Esophagus muscularis mucosa (tissue), 4 donors: ENCODE data around the gene PTPRCAP. TPM values are rescaled to one million over a fixed set of nuclear protein-coding genes. Genes with fewer than 3 reads are reported as not detected.

Experiments
- DNase-seq: peaks from one replicate; pipeline ENCODE4 v3.0.0-alpha.2; 2017; ENCODE audit errors: extremely low spot score
- H3K27ac ChIP-seq, 4 donors: fragments of 200-600 bp; sonication (generic); replicated peaks in 1 of 4; 1 replicate in 3 of 4; 2 replicates in 1 of 4; pipeline ENCODE4 v1.5.1; 2016 to 2019; ENCODE audit warnings: mild to moderate bottlenecking in 1 of 4
- H3K27me3 ChIP-seq, 4 donors: fragments of 200-600 bp; sonication (generic); one replicate each; pipeline versions ENCODE4 v1.5.1 to v1.6.0; 2016 to 2019
- H3K36me3 ChIP-seq, 4 donors: fragments of 200-600 bp; sonication (generic); one replicate each; pipeline ENCODE4 v1.5.1; 2016 to 2019
- H3K4me1 ChIP-seq, 4 donors: fragments of 200-600 bp; sonication (generic); one replicate each; pipeline ENCODE4 v1.5.1; 2016 to 2019
- H3K4me3 ChIP-seq, 4 donors: fragments of 200-600 bp; sonication (generic); 1 replicate in 2 of 4; 2 replicates in 2 of 4; pipeline ENCODE4 v1.5.1; 2016 to 2019; ENCODE audit warnings: mild to moderate bottlenecking in 4 of 4, moderate library complexity in 1 of 4
- H3K9me3 ChIP-seq, 4 donors: fragments of 200-600 bp; sonication (generic); 1 replicate in 3 of 4; 2 replicates in 1 of 4; pipeline ENCODE4 v1.5.1; 2016 to 2019
- EP300 ChIP-seq: sonication (generic); formaldehyde crosslinking; IDR thresholded peaks from one replicate; pipeline ENCODE4 v1.6.1; 2017; ENCODE audit warnings: antibody characterized with exemption
- POLR2A ChIP-seq: fragments of 450-650 bp; IDR thresholded peaks from one replicate; pipeline ENCODE4 v1.6.1; 2017; ENCODE audit warnings: antibody characterized with exemption, moderate library complexity, mild to moderate bottlenecking, low read depth
- POLR2AphosphoS5 ChIP-seq, 2 donors: sonication (generic); formaldehyde crosslinking; IDR thresholded peaks; one replicate each; pipeline ENCODE4 v1.6.1; 2017; ENCODE audit warnings: antibody characterized with exemption in 2 of 2
- WGBS: methylation state at CpG from one replicate; pipeline ENCODE4 v1.1.5; 2018; 5-methylcytosine and 5-hydroxymethylcytosine counted together
- intact Hi-C: fragments of 100-400 bp; cut with DNase I; formaldehyde crosslinking; loops from one replicate; pipeline ENCODE4 v1.15.1; 2023
- total RNA-seq, 4 donors: library from RNA; depleted of rRNA; stranded (reverse); fragments of >200 nt; gene quantifications; one replicate each; pipeline versions ENCODE4 v1.1.0 to v1.2.1, GENCODE V29; 2016
- TF ChIP-seq, protein P1 (sequence below), 3 experiments: fragments of 200-600 bp in 2 of 3; fragments of 450-650 bp in 1 of 3; sonication (generic) in 2 of 3; IDR thresholded peaks; one replicate each; pipeline ENCODE4 v1.5.1; 2017 to 2019; ENCODE audit warnings: antibody characterized with exemption in 3 of 3, mild to moderate bottlenecking in 2 of 3, moderate library complexity in 1 of 3

Gene PTPRCAP
- total RNA-seq, 4 donors from 2014 or later = 2.4 to 8.9 (median 3.6) TPM

DNA sequence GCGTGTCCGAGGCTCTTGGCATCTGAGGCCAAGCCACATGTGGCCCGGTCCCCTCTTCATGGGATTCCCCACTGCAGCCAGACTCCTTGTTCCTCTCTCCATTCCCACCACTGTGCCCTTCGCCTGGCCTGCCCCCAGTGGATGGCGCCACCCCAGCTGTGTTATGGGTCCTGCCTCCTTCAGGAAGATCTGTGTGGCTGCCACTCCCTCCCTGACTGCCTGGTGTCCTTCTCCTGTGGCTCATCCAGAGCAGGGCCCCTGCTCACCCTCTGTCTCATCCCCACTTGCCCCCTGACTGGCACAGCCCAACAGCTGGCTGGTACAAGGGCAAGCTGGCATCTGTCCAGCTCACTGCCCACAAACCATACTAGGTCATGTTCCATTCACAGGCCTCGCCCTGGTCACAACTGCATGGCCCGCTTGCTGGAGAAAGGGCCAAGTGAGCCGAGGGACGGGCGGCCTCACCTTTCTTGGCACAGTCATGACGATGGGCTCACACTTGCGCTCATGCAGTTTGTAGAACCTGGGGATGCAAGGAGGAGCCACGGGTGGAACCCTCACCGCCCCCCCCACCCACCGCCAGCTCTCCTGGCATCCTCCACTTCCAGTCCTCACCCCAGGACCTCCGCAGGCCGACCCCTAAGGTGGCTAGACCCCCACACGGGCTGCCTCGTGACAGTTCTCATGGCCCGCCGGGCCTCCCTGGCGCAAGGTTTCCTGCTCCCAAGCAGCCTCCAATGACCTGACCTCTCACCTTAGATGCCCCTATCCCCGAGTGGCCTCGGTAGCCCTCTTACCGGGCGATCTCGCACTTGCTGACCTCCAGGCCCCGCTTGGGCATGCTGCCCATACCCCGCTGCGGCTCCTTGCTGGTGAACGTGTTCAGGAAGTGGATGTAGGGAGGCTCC is 2.1 kb upstream of the PTPRCAP start:
- Histone ChIP-seq H3K36me3 (peaks cover 16 to 69% (median 60%) of the 10 kb centered on the region in 4 donors), H3K9me3 (no peaks in the 10 kb centered on the region), H3K4me3 (no peak overlapping the region), H3K4me1 (peaks cover 24 to 78% (median 59%) of the 10 kb centered on the region in 4 donors), H3K27ac (peak overlapping the region; percentile 45 to 61 (median 58)), H3K27me3 (no peaks in the 10 kb centered on the region)
- 49% methylated on average over 9 of the region's 31 CpGs for WGBS
- no peak for DNase-seq
- intact Hi-C loops = no loop called here
- TF ChIP-seq EP300 (no peak), POLR2AphosphoS5 (IDR thresholded peaks at IDR 0.05) (no peak), POLR2A (no peak)
- TF ChIP-seq, protein P1, sequence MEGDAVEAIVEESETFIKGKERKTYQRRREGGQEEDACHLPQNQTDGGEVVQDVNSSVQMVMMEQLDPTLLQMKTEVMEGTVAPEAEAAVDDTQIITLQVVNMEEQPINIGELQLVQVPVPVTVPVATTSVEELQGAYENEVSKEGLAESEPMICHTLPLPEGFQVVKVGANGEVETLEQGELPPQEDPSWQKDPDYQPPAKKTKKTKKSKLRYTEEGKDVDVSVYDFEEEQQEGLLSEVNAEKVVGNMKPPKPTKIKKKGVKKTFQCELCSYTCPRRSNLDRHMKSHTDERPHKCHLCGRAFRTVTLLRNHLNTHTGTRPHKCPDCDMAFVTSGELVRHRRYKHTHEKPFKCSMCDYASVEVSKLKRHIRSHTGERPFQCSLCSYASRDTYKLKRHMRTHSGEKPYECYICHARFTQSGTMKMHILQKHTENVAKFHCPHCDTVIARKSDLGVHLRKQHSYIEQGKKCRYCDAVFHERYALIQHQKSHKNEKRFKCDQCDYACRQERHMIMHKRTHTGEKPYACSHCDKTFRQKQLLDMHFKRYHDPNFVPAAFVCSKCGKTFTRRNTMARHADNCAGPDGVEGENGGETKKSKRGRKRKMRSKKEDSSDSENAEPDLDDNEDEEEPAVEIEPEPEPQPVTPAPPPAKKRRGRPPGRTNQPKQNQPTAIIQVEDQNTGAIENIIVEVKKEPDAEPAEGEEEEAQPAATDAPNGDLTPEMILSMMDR (IDR thresholded peaks at IDR 0.05) = no peak

DNA sequence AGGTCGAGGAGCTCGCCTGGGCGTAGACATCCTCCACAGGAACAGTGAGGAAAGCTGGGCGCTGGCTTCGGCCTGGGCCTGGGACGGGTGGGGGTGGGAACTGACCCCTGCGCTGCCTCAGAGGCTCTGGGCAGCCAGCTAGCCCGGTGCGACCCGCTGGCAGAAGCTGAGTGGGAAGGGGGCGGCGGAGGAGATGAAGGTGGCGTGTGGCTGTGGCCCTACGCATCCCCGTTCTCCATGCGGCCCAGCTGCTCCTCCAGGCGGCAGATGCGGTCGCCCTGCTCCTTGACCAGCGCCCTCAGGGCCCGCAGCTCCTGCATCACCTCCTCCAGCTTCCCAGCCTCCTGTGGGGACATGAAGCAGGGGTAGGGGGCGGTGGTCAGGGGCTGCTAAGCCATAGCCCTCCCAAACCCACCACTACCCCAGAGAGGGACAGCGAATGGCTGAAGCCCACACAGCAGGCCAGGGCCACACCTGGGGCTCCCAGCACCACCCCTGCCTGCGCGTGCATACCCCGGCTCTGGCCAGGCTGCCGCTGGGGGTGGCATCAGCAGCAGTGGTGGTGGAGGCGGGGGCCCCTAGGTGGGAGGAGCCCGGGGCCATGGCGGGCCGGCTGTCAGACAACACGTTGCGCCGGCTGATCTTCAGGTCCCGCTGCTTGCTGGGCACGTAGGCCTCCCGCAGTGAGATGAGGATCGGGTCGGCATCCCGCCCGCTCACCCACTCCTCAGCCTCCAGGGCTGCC is 848 bp upstream of the PTPRCAP start:
- DNase-seq = no peak
- TF ChIP-seq POLR2A (no peak), POLR2AphosphoS5 (IDR thresholded peaks at IDR 0.05) (no peak)

DNA sequence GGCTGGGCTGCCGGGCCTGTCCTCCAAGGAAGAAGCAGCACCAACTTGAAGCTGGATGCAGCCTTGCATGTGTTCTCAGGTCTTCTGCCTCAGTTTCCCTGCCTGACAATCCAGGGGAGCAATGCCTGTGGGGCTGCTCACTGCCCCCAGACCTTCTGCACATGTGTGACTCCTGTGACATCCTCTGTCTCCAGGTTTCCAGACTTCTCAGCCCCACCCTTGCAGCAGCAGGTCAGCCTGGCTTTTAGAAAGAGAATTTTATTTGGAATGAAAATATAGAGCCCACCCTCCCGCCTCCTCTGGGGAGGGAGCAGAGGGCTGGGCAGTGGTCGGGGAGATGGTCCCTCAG is 301 bp upstream of the PTPRCAP start:
- WGBS = 100% methylated on average over 1 of the region's 3 CpGs
- DNase-seq = no peak
- H3K9me3 ChIP-seq = no peaks in the 10 kb centered on the region
- H3K4me3 ChIP-seq = peak overlapping the region in 3 of 4 donors; percentile 1 to 42 (median 10)
- no peaks in the 10 kb centered on the region for H3K27me3 ChIP-seq
- H3K36me3 ChIP-seq = peaks cover 31 to 87% (median 78%) of the 10 kb centered on the region in 4 donors
- peak overlapping the region in 1 of 4 donors; percentile 18 for H3K27ac ChIP-seq
- no peak for TF ChIP-seq POLR2AphosphoS5 (IDR thresholded peaks at IDR 0.05)
- no peak for TF ChIP-seq POLR2A
- TF ChIP-seq, protein P1 (IDR thresholded peaks at IDR 0.05) = no peak
- no peak for TF ChIP-seq EP300
- intact Hi-C loops = no loop called here
- H3K4me1 ChIP-seq = peaks cover 24 to 66% (median 49%) of the 10 kb centered on the region in 4 donors

More for the DNA sequence above, 848 bp upstream of the PTPRCAP start:
- Histone ChIP-seq H3K27me3 (no peaks in the 10 kb centered on the region), H3K4me1 (peaks cover 24 to 70% (median 51%) of the 10 kb centered on the region in 4 donors), H3K36me3 (peaks cover 25 to 81% (median 73%) of the 10 kb centered on the region in 4 donors), H3K9me3 (no peaks in the 10 kb centered on the region), H3K27ac (peak overlapping the region in 3 of 4 donors; percentile 45 to 59 (median 57)), H3K4me3 (peak overlapping the region in 2 of 4 donors; percentile 10 to 42)
- WGBS = 87% methylated on average over 6 of the region's 41 CpGs
- intact Hi-C loops = no loop called here

DNA sequence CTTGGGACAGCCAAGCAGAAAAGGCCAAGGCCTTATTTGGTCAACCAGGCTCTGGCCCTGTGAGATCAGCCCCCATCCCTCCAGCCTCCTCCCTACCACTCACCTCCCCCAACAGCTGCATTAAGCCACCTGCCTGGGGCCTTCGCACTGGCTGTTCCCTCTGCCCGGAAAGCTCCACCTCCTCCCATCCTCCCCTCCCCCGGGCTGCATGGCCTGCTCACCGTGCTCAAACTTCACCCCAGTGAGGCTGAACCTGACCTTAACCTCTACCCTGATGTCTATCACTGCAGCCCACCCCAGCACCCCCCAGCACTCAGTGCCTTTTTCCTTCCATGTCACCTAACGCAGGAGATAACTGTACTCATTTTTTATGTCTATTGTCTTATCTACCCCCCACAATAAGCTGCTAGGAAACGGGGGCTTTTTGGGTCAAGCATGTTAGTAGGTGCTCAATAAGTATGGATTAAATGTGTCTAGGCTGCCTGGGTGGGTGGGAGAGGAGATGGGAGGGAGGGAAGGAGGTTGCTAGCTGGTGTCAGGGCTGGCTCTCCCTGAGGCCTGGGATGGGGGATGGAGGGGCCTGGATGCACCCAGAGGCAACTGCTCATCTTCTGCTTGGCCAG is 912 bp downstream of the PTPRCAP start:
- no peaks in the 10 kb centered on the region for H3K27me3 ChIP-seq
- peaks cover 18 to 54% (median 38%) of the 10 kb centered on the region in 4 donors for H3K4me1 ChIP-seq
- TF ChIP-seq EP300 = no peak
- TF ChIP-seq POLR2AphosphoS5 (IDR thresholded peaks at IDR 0.05) = no peak
- TF ChIP-seq, protein P1 (IDR thresholded peaks at IDR 0.05) = no peak
- TF ChIP-seq POLR2A = no peak
- peaks cover 36 to 91% (median 85%) of the 10 kb centered on the region in 4 donors for H3K36me3 ChIP-seq
- no peaks in the 10 kb centered on the region for H3K9me3 ChIP-seq
- WGBS = 46% methylated on average over 6 of the region's 6 CpGs
- peak overlapping the region in 2 of 4 donors; percentile 10 to 42 for H3K4me3 ChIP-seq
- DNase-seq = no peak
- intact Hi-C loops = no loop called here
- H3K27ac ChIP-seq = peak overlapping the region; percentile 38 to 59 (median 42)
